ENCODE data around the gene RASGEF1C.

GRCh38 chr5:180153099-180153498 is 55.9 kb downstream of the RASGEF1C start:
- no peak for TF ChIP-seq CTCF (conservative IDR thresholded peaks at IDR 0.05; ENCODE audit: low read length)
- no peak for TF ChIP-seq EZH2phosphoT487 (IDR thresholded peaks at IDR 0.05; ENCODE audit: borderline replicate concordance, low read depth, low read length)
